PFSK-1 (cell line): ENCODE measurements around the gene LIMK2.

Source experiments
- SIN3A ChIP-seq: IDR thresholded peaks from 2 replicates; pipeline ENCODE4 v1.6.1; 2012; ENCODE audit warnings: mild to moderate bottlenecking, low read length, moderate library complexity, borderline replicate concordance; ENCODE audit not compliant: insufficient read depth
- TAF1 ChIP-seq: IDR thresholded peaks from 2 replicates; pipeline ENCODE4 v1.6.1; 2012; ENCODE audit warnings: low read length, control low read depth, borderline replicate concordance; ENCODE audit not compliant: insufficient read depth

GRCh38 chr22:31229402-31230079 is 17.4 kb downstream of the LIMK2 start:
- TF ChIP-seq TAF1 (no peak), SIN3A (no peak)
